ENCODE results near the gene HSPA4. TPM values are rescaled to one million over a fixed set of nuclear protein-coding genes. Genes with fewer than 3 reads are reported as not detected.
A peak's percentile ranks its signal among the peaks of the same experiment; 100 is the strongest.

The HSPA4 gene
- total and polyA plus RNA-seq, 2 of the 13 experiments (the other 11 are each of a cell fraction or from before 2014, with no cell fraction given): 36.6 to 231 TPM

GRCh38 chr5:133032852-133033742, 18.7 kb upstream of the HSPA4 start (continued):
- TF ChIP-seq ZNF354B (CRISPR knock-in tag; IDR thresholded peaks at IDR 0.05) (no peak), BCL3 (CRISPR knock-in tag; IDR thresholded peaks at IDR 0.05) (no peak), FUBP1 (CRISPR knock-in tag; IDR thresholded peaks at IDR 0.05; ENCODE audit: borderline replicate concordance) (no peak), NR0B2 (CRISPR knock-in tag; IDR thresholded peaks at IDR 0.05) (no peak), RNF2 (conservative IDR thresholded peaks at IDR 0.05; ENCODE audit: low read depth) (no peak), ZNF703 (CRISPR knock-in tag; IDR thresholded peaks at IDR 0.05; ENCODE audit: borderline replicate concordance) (no peak), SNAPC5 (CRISPR knock-in tag; IDR thresholded peaks at IDR 0.05; ENCODE audit: borderline replicate concordance) (no peak), DZIP1 (CRISPR knock-in tag; IDR thresholded peaks at IDR 0.05) (no peak), NCOA1 (CRISPR knock-in tag; IDR thresholded peaks at IDR 0.05) (no peak), SIN3A (IDR thresholded peaks at IDR 0.05; ENCODE audit: borderline replicate concordance, low read depth, low read length) (no peak), ZNF282 (IDR thresholded peaks at IDR 0.05; ENCODE audit: partially characterized antibody) (no peak), FOXA1 (IDR thresholded peaks at IDR 0.05) (no peak), FOXA1 (CRISPR knock-in tag; IDR thresholded peaks at IDR 0.05) (peak; percentile 77), ZNF10 (CRISPR knock-in tag; IDR thresholded peaks at IDR 0.05; ENCODE audit: borderline replicate concordance, low read depth) (no peak), HCFC1 (IDR thresholded peaks at IDR 0.05; ENCODE audit: low read depth, low read length) (no peak), HMGXB4 (CRISPR knock-in tag; IDR thresholded peaks at IDR 0.05; ENCODE audit: borderline replicate concordance in 1 of 2, low read depth in 1 of 2) (no peak), MBD4 (IDR thresholded peaks at IDR 0.05; ENCODE audit: borderline replicate concordance, low read length) (no peak)
